Natural killer cell (primary cell): Measurements from ENCODE around the gene TBX5. TPM values are rescaled to one million over a fixed set of nuclear protein-coding genes. Genes with fewer than 3 reads are reported as not detected.

Experiments
- ATAC-seq, 3 donors: fragments of 150-1000 bp in 2 of 3; fragments of 200-7000 bp in 1 of 3; cut with Tn5 transposase; 1 replicate in 1 of 3; 2 replicates in 2 of 3; pipeline ENCODE4 v1.10.0; 2021; ENCODE audit warnings: mild to moderate bottlenecking in 2 of 3, moderate library complexity in 2 of 3
- DNase-seq, 2 donors: peaks; one replicate each; pipeline versions ENCODE4 v3.0.0 to v3.0.0-alpha.2; 2013 to 2021; ENCODE audit warnings: mixed read lengths in 1 of 2
- H3K27ac ChIP-seq: one replicate; pipeline ENCODE4 v1.5.1; 2013; ENCODE audit warnings: mild to moderate bottlenecking, low read length
- H3K27me3 ChIP-seq: one replicate; pipeline ENCODE4 v1.6.1; 2013; ENCODE audit warnings: low read length; ENCODE audit not compliant: control insufficient read depth, insufficient read depth
- H3K36me3 ChIP-seq: one replicate; pipeline ENCODE4 v1.6.1; 2013; ENCODE audit warnings: low read length; ENCODE audit not compliant: control insufficient read depth, insufficient read depth
- H3K4me1 ChIP-seq: one replicate; pipeline ENCODE4 v1.6.1; 2013; ENCODE audit warnings: low read length; ENCODE audit not compliant: control insufficient read depth, insufficient read depth
- H3K4me3 ChIP-seq: one replicate; pipeline ENCODE4 v1.5.1; 2013; ENCODE audit warnings: low read length
- H3K9me3 ChIP-seq: one replicate; pipeline ENCODE4 v1.6.1; 2013; ENCODE audit warnings: low read length; ENCODE audit not compliant: control insufficient read depth, insufficient read depth
- H3K27ac Mint-ChIP-seq, 2 donors: one replicate each; pipeline ENCODE4 v1.8.0; 2022; ENCODE audit warnings: mild to moderate bottlenecking in 2 of 2, mixed read lengths in 2 of 2, moderate library complexity in 1 of 2
- H3K27me3 Mint-ChIP-seq, 2 donors: one replicate each; pipeline ENCODE4 v1.8.0; 2022; ENCODE audit warnings: low read depth in 2 of 2, mixed read lengths in 2 of 2
- H3K36me3 Mint-ChIP-seq: one replicate; pipeline ENCODE4 v1.8.0; 2022; ENCODE audit warnings: mixed read lengths
- H3K4me1 Mint-ChIP-seq, 2 donors: one replicate each; pipeline ENCODE4 v1.8.0; 2022; ENCODE audit warnings: mixed read lengths in 2 of 2
- H3K4me3 Mint-ChIP-seq: one replicate; pipeline ENCODE4 v1.8.0; 2022; ENCODE audit warnings: mild to moderate bottlenecking, moderate library complexity, mixed read lengths
- H3K9me3 Mint-ChIP-seq, 2 donors: one replicate each; pipeline ENCODE4 v1.8.0; 2022; ENCODE audit warnings: mixed read lengths in 2 of 2
- CTCF ChIP-seq: fragments of 200-600 bp; IDR thresholded peaks from one replicate; pipeline ENCODE4 v1.8.0; 2022; ENCODE audit warnings: antibody characterized with exemption
- WGBS: methylation state at CpG from one replicate; pipeline ENCODE4 v1.1.7; 2013; ENCODE audit warnings: missing lambda C conversion rate; ENCODE audit not compliant: insufficient coverage; 5-methylcytosine and 5-hydroxymethylcytosine counted together
- intact Hi-C: fragments of 100-400 bp; cut with micrococcal nuclease; formaldehyde crosslinking; loops from one replicate; pipeline ENCODE4 v1.14.2; 2022
- total RNA-seq, 4 donors: library from RNA; stranded (reverse); fragments of 120-200 nt in 1 of 4; gene quantifications; one replicate each; pipeline versions ENCODE4 v1.2.3 to v1.2.4, GENCODE V29; 2013 to 2022

Gene TBX5
- total RNA-seq, 3 donors from 2014 or later (not counting 1 experiment from before 2014, with no cell fraction given) = not detected

GRCh38 chr12:114431902-114432301, 26.0 kb upstream of the TBX5 start:
- Histone ChIP-seq H3K27ac (no peak overlapping the region), H3K27me3 (no peaks in the 10 kb centered on the region), H3K4me1 (no peaks in the 10 kb centered on the region), H3K4me3 (no peak overlapping the region), H3K36me3 (no peaks in the 10 kb centered on the region), H3K9me3 (no peaks in the 10 kb centered on the region)
- H3K4me1 Mint-ChIP-seq = no peaks in the 10 kb centered on the region
- intact Hi-C loops = no loop called here
- DNase-seq = no peak
- H3K9me3 Mint-ChIP-seq = peaks cover 4 to 6% of the 10 kb centered on the region in 2 donors
- 67% methylated on average over 1 of the region's 1 CpG for WGBS
- H3K27me3 Mint-ChIP-seq = peaks cover 10 to 25% of the 10 kb centered on the region in 2 donors
- no peak overlapping the region for H3K4me3 Mint-ChIP-seq
- no peak for ATAC-seq
- no peaks in the 10 kb centered on the region for H3K36me3 Mint-ChIP-seq
- no peak for TF ChIP-seq CTCF
- no peak overlapping the region for H3K27ac Mint-ChIP-seq

- no peaks in the 10 kb centered on the region for H3K27me3 ChIP-seq
- Mint-ChIP-seq H3K27me3 (peaks cover 4 to 31% of the 10 kb centered on the region in 2 donors), H3K27ac (no peak overlapping the region), H3K36me3 (no peaks in the 10 kb centered on the region), H3K9me3 (peaks cover 0 to 3% of the 10 kb centered on the region in 2 donors), H3K4me1 (no peaks in the 10 kb centered on the region), H3K4me3 (no peak overlapping the region)
- TF ChIP-seq CTCF = no peak
- no peaks in the 10 kb centered on the region for H3K9me3 ChIP-seq
- intact Hi-C loops = no loop called here
- no peak for DNase-seq
- H3K27ac ChIP-seq = no peak overlapping the region
- H3K4me3 ChIP-seq = no peak overlapping the region
- 53% methylated on average over 3 of the region's 4 CpGs for WGBS
- no peak for ATAC-seq
- no peaks in the 10 kb centered on the region for H3K36me3 ChIP-seq
- H3K4me1 ChIP-seq = no peaks in the 10 kb centered on the region
Measured at GRCh38 chr12:114430306-114430705, 24.4 kb upstream of the TBX5 start.

- H3K36me3 ChIP-seq = no peaks in the 10 kb centered on the region
- no peak overlapping the region for H3K4me3 ChIP-seq
- H3K27me3 Mint-ChIP-seq = peaks cover 6 to 37% of the 10 kb centered on the region in 2 donors
- H3K27ac ChIP-seq = no peak overlapping the region
- no peaks in the 10 kb centered on the region for H3K9me3 Mint-ChIP-seq
- 61% methylated on average over 3 of the region's 3 CpGs for WGBS
- no peaks in the 10 kb centered on the region for H3K36me3 Mint-ChIP-seq
- no peaks in the 10 kb centered on the region for H3K9me3 ChIP-seq
- intact Hi-C loops = no loop called here
- no peaks in the 10 kb centered on the region for H3K4me1 Mint-ChIP-seq
- TF ChIP-seq CTCF = no peak
- no peak for DNase-seq
- no peak overlapping the region for H3K4me3 Mint-ChIP-seq
- ATAC-seq = no peak
- H3K4me1 ChIP-seq = no peaks in the 10 kb centered on the region
- no peaks in the 10 kb centered on the region for H3K27me3 ChIP-seq
- H3K27ac Mint-ChIP-seq = no peak overlapping the region
Measured at GRCh38 chr12:114425031-114425626, 19.2 kb upstream of the TBX5 start.

- no peak for ATAC-seq
- Histone ChIP-seq H3K27ac (no peak overlapping the region), H3K9me3 (no peaks in the 10 kb centered on the region), H3K27me3 (peaks cover 1% of the 10 kb centered on the region), H3K36me3 (no peaks in the 10 kb centered on the region), H3K4me1 (no peaks in the 10 kb centered on the region), H3K4me3 (no peak overlapping the region)
- TF ChIP-seq CTCF = no peak
- Mint-ChIP-seq H3K4me1 (no peaks in the 10 kb centered on the region), H3K9me3 (no peaks in the 10 kb centered on the region), H3K27ac (no peak overlapping the region), H3K27me3 (peaks cover 17 to 25% of the 10 kb centered on the region in 2 donors), H3K4me3 (no peak overlapping the region), H3K36me3 (no peaks in the 10 kb centered on the region)
- 80% methylated on average over 4 of the region's 4 CpGs for WGBS
- intact Hi-C loops = no loop called here
- DNase-seq = no peak
Measured at GRCh38 chr12:114420944-114421335, 15.0 kb upstream of the TBX5 start.
